GM19463 (cell line): ENCODE results near the gene WDR31.
"Not testable (repeated sequence)": the region's sequence is repeated elsewhere in the genome, so short reads cannot be mapped to it uniquely, and the experiment has no call there.

Experiments used
- ATAC-seq: cut with Tn5 transposase; IDR thresholded peaks from one replicate; pipeline ENCODE4 v1.9.1; 2021; ENCODE audit warnings: mild to moderate bottlenecking, moderate library complexity; ENCODE audit not compliant: unreplicated experiment

Gene WDR31

DNA sequence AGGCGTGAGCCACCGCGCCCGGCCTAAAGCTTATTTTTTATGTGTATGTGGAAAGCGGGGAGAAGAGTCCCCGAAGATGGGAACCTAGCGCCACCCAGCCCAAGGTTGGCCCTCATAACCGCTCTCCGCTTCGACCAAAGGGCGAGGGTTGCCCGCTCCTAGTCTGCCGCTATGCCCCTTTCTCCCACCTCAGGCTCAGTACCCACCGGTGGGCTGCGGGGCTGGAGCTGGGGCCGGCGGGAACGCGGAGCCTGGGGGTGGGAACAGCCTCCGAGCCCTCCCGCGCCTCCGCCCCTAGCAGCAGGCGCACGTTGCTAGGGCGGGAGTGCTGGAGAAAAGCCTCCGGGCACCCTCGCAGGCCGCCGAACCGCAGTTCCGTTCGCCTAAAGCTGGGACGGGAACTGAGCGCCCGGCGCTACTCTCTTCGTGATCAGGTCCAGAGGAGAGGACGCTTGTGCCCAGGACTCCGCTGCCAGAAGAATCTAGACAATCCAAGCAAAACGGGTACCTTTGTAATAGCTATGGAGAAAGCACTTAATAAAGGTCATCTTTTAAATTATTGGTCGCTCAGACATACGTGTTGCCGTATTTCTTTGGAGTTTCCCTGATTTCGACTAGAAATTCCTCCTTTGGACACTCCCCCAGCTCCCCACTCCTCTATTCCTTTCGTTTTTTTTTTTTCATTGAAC is at the start of gene WDR31:
WDR31 (minus strand) TSS at position 265 of the 689 bp plus-strand sequence. CDS start 8,253 bp downstream, outside the sequence.
- peak; percentile 98 for ATAC-seq

GRCh38 chr9:113389451-113389850 is 49.4 kb upstream of the WDR31 start:
- no peak for ATAC-seq

- no peak for ATAC-seq
Observed at GRCh38 chr9:113388833-113389232, 48.8 kb upstream of the WDR31 start.

- no peak for ATAC-seq
Observed at GRCh38 chr9:113387560-113388230, 47.6 kb upstream of the WDR31 start.

GRCh38 chr9:113386571-113387393 is 46.7 kb upstream of the WDR31 start:
- ATAC-seq: no peak

DNA sequence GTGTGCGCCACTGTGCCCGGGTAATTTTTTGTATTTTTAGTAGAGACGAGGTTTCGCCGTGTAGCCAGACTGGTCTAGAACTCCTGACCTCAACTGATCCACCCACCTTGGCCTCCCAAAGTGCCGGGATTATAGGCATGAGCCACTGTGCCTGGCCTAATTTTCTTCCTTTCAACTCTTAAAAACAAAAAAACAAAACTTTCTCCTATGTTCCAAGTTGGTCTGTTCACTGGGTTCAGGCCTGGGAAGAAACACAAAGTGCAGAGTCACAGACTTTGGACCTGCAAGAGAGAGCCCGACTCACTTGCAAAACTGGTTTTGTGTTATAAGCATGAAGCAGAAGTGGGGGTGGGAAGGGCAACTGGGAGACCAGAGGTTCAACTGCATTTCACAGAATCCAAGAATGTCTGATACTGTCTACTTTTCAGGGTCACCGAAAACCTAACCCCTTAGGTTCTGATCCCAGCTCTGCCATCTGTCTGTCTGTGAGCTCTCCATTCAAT is 41.9 kb upstream of the WDR31 start:
- ATAC-seq: no peak

GRCh38 chr9:113381441-113381840 is 41.4 kb upstream of the WDR31 start:
- ATAC-seq: not testable (repeated sequence)

- ATAC-seq: peak; percentile 62
Observed at GRCh38 chr9:113380869-113381378, 40.8 kb upstream of the WDR31 start.

DNA sequence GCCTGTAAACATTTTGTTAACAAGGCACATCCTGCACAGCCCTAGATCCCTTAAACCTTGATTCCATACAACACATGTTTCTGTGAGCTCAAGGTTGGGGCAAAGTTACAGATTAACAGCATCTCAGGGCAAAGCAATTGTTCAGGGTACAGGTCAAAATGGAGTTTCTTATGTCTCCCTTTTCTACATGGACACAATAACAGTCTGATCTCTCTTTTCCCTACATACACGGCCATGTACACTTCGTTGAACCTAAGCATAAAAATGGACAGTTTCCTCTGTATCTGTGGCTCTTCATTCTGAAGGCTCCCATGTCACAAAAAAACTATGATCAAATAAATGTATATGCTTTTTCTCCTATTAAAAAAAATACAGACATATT is 39.7 kb upstream of the WDR31 start:
- ATAC-seq: not testable (repeated sequence)

DNA sequence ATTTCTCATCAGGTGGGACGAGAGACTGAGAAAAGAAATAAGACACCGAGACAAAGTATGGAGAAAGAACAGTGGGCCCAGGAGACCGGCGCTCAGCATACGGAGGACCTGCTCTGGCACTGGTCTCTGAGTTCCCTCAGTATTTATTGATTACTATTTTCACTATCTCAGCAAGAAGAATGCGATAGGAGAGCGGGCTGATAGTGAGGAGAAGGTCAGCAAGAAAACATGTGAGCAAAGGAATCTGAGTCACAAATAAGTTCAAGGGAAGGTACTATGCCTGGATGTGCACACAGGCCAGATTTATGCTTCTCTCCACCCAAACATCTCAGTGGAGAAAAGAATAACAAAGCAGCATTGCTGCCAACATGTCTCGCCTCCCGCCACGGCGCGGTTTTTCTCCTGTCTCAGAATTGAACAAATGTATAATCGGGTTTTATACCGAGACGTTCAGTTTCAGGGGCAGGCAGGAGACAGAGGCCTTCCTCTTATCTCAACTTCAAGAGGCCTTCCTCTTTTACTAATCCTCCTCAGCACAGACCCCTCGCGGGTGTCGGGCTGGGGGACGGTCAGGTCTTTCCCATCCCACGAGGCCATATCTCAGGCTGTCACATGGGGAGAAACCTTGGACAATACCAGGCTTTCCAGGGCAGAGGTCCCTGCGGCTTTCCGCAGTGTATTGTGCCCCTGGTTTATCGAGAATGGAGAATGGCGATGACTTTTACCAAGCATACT is 39.2 kb upstream of the WDR31 start:
- not testable (repeated sequence) for ATAC-seq

- peak; percentile 75 for ATAC-seq
Observed at GRCh38 chr9:113376634-113377567, 36.8 kb upstream of the WDR31 start, which contains the start of gene HDHD3. Gene HDHD3, minus strand, starts transcription at chr9:113376986. Its CDS starts 2,632 bp downstream, at chr9:113374354.

DNA sequence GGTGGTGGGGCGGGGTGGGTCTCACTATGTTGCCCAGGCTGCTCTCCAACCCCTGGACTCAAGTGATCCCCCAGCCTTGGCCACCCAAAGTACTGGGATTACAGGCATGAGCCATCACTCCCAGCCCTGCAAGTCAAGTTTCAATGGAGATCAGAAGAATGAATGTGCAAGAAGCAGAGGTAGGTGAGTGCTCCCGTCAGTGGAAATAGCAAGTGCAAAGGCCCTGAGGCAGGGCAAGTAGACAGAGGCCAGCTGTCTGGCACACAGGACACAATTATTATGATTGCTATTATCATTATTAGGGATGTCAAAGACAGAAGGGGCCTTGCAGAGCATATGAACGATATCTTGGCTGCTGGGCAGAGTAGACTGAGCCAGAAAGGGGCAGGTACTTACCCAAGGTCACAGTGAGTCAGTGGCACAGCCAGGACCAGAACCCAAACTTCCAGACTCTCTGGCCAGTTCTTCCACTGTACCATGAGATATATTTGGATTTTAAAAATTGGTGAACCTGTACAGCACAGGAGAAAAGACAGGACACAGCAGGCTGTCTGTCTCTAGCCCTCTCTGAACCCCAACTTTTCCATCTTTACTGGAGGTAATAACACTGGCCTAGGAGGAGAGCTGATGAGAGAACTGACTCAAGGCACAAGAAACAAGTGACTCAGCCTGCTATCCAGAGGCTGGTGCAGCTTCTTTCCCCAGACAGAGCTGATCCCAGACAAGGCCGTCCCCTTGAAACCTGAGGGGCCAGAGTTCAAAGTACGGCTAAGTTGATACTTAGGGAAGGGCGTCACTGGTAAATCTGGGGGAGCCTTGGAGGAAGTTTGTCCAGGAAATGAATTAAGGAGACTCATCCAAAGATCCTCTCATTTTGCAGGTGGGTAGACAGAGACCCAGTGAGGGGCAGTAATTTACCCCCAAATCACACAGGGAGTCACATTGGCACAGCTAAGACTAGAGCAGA is 35.3 kb upstream of the WDR31 start:
- no peak for ATAC-seq

GRCh38 chr9:113373676-113374392 is 33.8 kb upstream of the WDR31 start:
- ATAC-seq: no peak

GRCh38 chr9:113373256-113373655 is 33.2 kb upstream of the WDR31 start:
- ATAC-seq: no peak

DNA sequence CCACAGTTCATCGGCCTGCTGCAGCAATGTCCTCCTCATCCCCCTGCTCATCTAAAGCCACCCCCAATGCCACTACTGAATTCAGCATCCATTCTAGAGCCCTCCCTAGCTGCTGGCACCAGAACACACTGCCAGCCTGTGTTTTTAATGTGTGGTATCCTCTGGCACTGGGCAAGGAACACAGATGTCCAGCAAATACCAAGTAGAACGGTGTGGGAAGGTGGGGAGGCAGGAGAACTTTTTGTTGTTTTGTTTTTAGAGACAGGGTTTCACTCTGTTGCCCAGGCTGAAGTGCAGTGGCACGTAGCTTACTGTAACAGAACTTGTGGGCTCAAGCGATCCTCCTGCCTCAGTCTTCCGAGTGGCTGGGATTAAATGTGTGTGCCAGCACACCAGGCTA is 32.0 kb upstream of the WDR31 start:
- no peak for ATAC-seq

DNA sequence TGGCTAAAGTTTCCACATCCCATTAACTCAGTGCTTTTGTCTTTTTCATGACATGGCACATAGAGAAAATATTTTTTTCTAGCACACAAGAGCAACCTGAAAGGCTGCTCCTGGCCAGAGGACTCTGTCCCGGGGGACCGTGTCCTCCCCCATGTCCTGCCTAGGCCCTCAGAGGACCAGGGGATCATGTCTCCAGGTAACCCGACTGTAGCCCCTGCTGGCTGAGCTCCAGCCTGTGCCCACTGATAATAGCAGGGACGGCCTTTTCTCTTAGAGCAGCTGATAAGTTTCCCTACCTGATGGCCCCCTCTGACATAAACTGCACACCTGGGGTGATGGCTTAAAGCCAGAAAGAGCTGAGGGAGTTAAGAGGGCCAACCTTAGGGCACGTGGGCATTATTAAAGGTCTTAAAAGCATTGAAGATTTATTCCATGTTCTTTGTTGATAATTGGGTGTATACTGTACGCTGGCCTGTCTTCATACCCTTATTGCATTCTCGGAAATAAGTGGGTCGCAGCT is 30.8 kb upstream of the WDR31 start:
- ATAC-seq: no peak

DNA sequence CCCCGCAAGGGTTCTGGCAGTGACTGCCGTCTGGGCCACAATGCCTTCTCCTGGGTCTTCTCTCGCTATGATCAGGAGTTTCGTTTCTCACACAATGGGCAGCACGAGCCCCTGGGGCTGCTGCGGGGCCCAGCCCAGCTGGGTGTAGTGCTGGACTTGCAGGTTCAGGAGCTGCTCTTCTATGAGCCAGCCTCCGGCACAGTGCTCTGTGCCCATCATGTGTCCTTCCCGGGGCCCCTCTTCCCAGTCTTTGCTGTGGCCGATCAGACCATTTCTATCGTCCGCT is 29.7 kb upstream of the WDR31 start:
- ATAC-seq: no peak
